ENCODE measurements around the gene SGPP2. TPM values are rescaled to one million over a fixed set of nuclear protein-coding genes. Genes with fewer than 3 reads are reported as not detected.

The SGPP2 gene
- total and polyA plus RNA-seq, 8 donors = 0.80 to 10.4 (median 3.6) TPM

DNA sequence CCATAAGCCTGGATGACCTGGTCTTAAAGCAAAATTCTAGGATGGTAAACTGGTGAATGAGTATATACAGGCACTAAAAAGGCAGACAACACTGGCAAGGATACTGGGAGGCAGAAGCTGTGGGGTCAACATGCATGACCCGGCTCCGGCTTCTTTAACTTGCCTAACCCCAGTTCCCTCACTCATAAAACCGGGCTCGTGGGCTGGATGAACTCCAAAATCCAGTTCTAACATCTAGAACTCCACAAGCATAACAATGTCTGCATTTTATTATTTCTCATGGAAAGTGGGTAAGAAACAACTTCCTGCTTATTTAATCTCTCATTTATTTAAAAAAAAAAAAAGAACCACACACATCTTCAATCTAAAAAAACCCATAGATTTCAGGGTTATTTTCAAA lies 174.3 kb downstream of the SGPP2 start:
- H3K27me3 ChIP-seq = no peaks in the 10 kb centered on the region
- TF ChIP-seq CTCF (IDR thresholded peaks at IDR 0.05) = no peak
- no peak overlapping the region for H3K27ac ChIP-seq
- WGBS, 2 donors = 91% methylated on average over 4 of the region's 4 CpGs
- DNase-seq = no peak
- ATAC-seq = no peak
- H3K9me3 ChIP-seq = no peaks in the 10 kb centered on the region
- intact Hi-C loops (cut with DNase I) = no loop called here
- no peak for FAIRE-seq
- H3K4me3 ChIP-seq = no peak overlapping the region
- H3K36me3 ChIP-seq = peaks cover 0 to 13% (median 9%) of the 10 kb centered on the region in 3 donors
- no peaks in the 10 kb centered on the region for H3K4me1 ChIP-seq

GRCh38 chr2:222603501-222603900 lies 179.2 kb downstream of the SGPP2 start:
- H3K27ac ChIP-seq = no peak overlapping the region
- WGBS, 2 donors = 99% methylated on average over 2 of the region's 2 CpGs
- DNase-seq (no peak), FAIRE-seq (peak; percentile 26), ATAC-seq (no peak)
- intact Hi-C loops (cut with DNase I) = no loop called here
- no peaks in the 10 kb centered on the region for H3K4me1 ChIP-seq
- no peaks in the 10 kb centered on the region for H3K27me3 ChIP-seq
- no peaks in the 10 kb centered on the region for H3K9me3 ChIP-seq
- TF ChIP-seq CTCF (IDR thresholded peaks at IDR 0.05) = no peak
- no peak overlapping the region for H3K4me3 ChIP-seq
- peaks cover 0 to 9% (median 8%) of the 10 kb centered on the region in 3 donors for H3K36me3 ChIP-seq

GRCh38 chr2:222604749-222605515 lies 180.6 kb downstream of the SGPP2 start:
- H3K27ac ChIP-seq = no peak overlapping the region
- no peak for DNase-seq
- no peak for ATAC-seq
- no peak overlapping the region for H3K4me3 ChIP-seq
- H3K9me3 ChIP-seq = no peaks in the 10 kb centered on the region
- no peaks in the 10 kb centered on the region for H3K27me3 ChIP-seq
- H3K36me3 ChIP-seq = no peaks in the 10 kb centered on the region
- no peaks in the 10 kb centered on the region for H3K4me1 ChIP-seq
- no peak for TF ChIP-seq CTCF (IDR thresholded peaks at IDR 0.05)
- intact Hi-C loops (cut with DNase I) = no loop called here
- no peak for FAIRE-seq
- WGBS, 2 donors = 84 to 94% methylated on average over 5 of the region's 5 CpGs

- Histone ChIP-seq H3K27me3 (no peaks in the 10 kb centered on the region), H3K27ac (no peak overlapping the region), H3K4me3 (no peak overlapping the region), H3K9me3 (no peaks in the 10 kb centered on the region), H3K4me1 (no peaks in the 10 kb centered on the region), H3K36me3 (no peaks in the 10 kb centered on the region)
- TF ChIP-seq CTCF (IDR thresholded peaks at IDR 0.05) = no peak
- intact Hi-C loops (cut with DNase I) = no loop called here
- WGBS, 2 donors = 98 to 99% methylated on average over 3 of the region's 3 CpGs
- ATAC-seq (no peak), DNase-seq (no peak), FAIRE-seq (no peak)
Measured at GRCh38 chr2:222606306-222606705, 182.0 kb downstream of the SGPP2 start.

- ATAC-seq (no peak), FAIRE-seq (no peak), DNase-seq (no peak)
- Histone ChIP-seq H3K4me3 (no peak overlapping the region), H3K36me3 (peaks cover 0 to 2% (median under 1%) of the 10 kb centered on the region in 3 donors), H3K27ac (no peak overlapping the region), H3K27me3 (no peaks in the 10 kb centered on the region), H3K9me3 (no peaks in the 10 kb centered on the region), H3K4me1 (no peaks in the 10 kb centered on the region)
- TF ChIP-seq CTCF (IDR thresholded peaks at IDR 0.05) = no peak
- intact Hi-C loops (cut with DNase I) = no loop called here
- 73 to 95% methylated on average over 4 of the region's 4 CpGs for WGBS, 2 donors
Measured at GRCh38 chr2:222608081-222608480, 183.7 kb downstream of the SGPP2 start.

Data from pancreas (tissue), 10 donors.